ENCODE results near the gene NHSL2.
"Not testable (repeated sequence)": the region's sequence is repeated elsewhere in the genome, so short reads cannot be mapped to it uniquely, and the experiment has no call there.

NHSL2 gene

DNA sequence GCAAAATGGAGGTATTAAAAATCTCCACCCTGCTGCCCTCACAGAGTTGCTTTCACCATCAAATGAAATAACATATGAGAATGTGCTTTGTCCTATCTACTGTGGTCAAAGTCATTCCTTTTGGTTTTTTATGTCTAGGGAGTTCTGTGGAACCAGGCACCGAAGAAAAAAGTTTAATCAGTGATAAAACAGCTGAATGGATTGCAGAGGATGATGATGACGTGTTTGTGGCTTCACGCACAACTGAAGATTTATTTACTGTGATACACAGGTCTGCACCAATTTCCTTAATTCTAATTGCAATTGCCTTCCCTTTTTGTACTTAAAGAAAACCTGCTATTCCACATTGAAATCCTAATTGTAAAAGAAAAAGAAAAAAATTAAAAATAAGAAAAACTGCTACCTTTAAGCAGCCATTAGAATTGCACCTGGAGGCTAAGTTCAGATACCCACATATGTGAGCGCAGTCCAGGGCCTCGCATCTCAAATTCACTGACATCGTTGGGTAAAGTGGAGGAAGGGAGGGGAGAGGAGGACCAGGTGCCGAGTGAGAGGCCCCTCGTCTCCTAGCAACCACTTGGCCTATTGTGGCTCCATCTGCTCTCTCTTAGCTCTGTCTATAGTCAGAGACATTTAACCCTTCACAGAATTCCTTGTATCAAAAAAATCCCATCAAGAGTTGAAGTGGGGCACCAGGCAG lies 231.6 kb downstream of the NHSL2 start:
- H3K9ac ChIP-seq (ENCODE audit: low read length), result no peak overlapping the region
- H3K4me3 ChIP-seq (ENCODE audit: low read depth in 1 of 2, low read length in 2 of 2), result no peak overlapping the region
- H3K4me1 ChIP-seq (ENCODE audit: insufficient read depth, low read length), result no peaks in the 10 kb centered on the region
- peaks cover 0 to 8% of the 10 kb centered on the region in 2 donors for H3K27me3 ChIP-seq (ENCODE audit: control insufficient read depth in 1 of 2, insufficient read depth in 2 of 2, low read length in 2 of 2)
- no peaks in the 10 kb centered on the region for H3K9me3 ChIP-seq (ENCODE audit: low read length)
- H3K36me3 ChIP-seq (ENCODE audit: insufficient read depth, low read length), result peaks cover 19% of the 10 kb centered on the region
- no peak overlapping the region for H3K27ac ChIP-seq (ENCODE audit: low read depth, low read length)

GRCh38 chrX:72142794-72143608 lies 232.4 kb downstream of the NHSL2 start:
- Histone ChIP-seq H3K36me3 (ENCODE audit: insufficient read depth, low read length) (peaks cover 19% of the 10 kb centered on the region), H3K9me3 (ENCODE audit: low read length) (no peaks in the 10 kb centered on the region), H3K27me3 (ENCODE audit: control insufficient read depth in 1 of 2, insufficient read depth in 2 of 2, low read length in 2 of 2) (peaks cover 0 to 8% of the 10 kb centered on the region in 2 donors), H3K9ac (ENCODE audit: low read length) (no peak overlapping the region), H3K4me1 (ENCODE audit: insufficient read depth, low read length) (no peaks in the 10 kb centered on the region), H3K4me3 (ENCODE audit: low read depth in 1 of 2, low read length in 2 of 2) (no peak overlapping the region), H3K27ac (ENCODE audit: low read depth, low read length) (no peak overlapping the region)

- Histone ChIP-seq H3K9ac (ENCODE audit: low read length) (no peak overlapping the region), H3K36me3 (ENCODE audit: insufficient read depth, low read length) (peaks cover 17% of the 10 kb centered on the region), H3K9me3 (ENCODE audit: low read length) (no peaks in the 10 kb centered on the region), H3K4me1 (ENCODE audit: insufficient read depth, low read length) (no peaks in the 10 kb centered on the region), H3K27ac (ENCODE audit: low read depth, low read length) (no peak overlapping the region), H3K27me3 (ENCODE audit: control insufficient read depth in 1 of 2, insufficient read depth in 2 of 2, low read length in 2 of 2) (peaks cover 0 to 8% of the 10 kb centered on the region in 2 donors), H3K4me3 (ENCODE audit: low read depth in 1 of 2, low read length in 2 of 2) (no peak overlapping the region)
Observed at GRCh38 chrX:72143609-72143907, 232.9 kb downstream of the NHSL2 start.

- Histone ChIP-seq H3K9me3 (ENCODE audit: low read length) (no peaks in the 10 kb centered on the region), H3K4me1 (ENCODE audit: insufficient read depth, low read length) (no peaks in the 10 kb centered on the region), H3K4me3 (ENCODE audit: low read depth in 1 of 2, low read length in 2 of 2) (no peak overlapping the region), H3K27me3 (ENCODE audit: control insufficient read depth in 1 of 2, insufficient read depth in 2 of 2, low read length in 2 of 2) (no peaks in the 10 kb centered on the region), H3K9ac (ENCODE audit: low read length) (no peak overlapping the region), H3K36me3 (ENCODE audit: insufficient read depth, low read length) (peaks cover 5% of the 10 kb centered on the region), H3K27ac (ENCODE audit: low read depth, low read length) (no peak overlapping the region)
Observed at GRCh38 chrX:72145181-72145580, 234.5 kb downstream of the NHSL2 start.

DNA sequence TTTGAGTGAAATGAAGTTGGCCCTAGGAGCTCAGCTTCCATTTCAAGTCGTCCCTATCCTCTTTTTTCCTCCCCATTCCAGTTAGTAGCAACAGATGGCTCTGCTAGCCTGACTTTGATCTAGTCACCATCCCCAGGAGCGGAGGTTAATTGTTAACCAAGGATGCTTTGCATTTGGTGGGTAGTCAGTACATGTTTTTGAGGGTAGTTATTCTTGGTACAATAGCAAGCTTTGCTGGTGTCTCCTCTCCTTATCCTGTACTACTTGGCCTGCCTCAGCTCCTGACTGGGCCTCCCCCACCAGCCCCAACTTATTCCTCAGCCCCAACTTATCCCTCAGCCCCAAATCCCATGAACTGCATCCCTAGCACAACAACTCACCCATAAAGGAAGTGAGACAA lies 235.9 kb downstream of the NHSL2 start:
- no peaks in the 10 kb centered on the region for H3K9me3 ChIP-seq (ENCODE audit: low read length)
- no peak overlapping the region for H3K4me3 ChIP-seq (ENCODE audit: low read depth in 1 of 2, low read length in 2 of 2)
- no peaks in the 10 kb centered on the region for H3K4me1 ChIP-seq (ENCODE audit: insufficient read depth, low read length)
- H3K36me3 ChIP-seq (ENCODE audit: insufficient read depth, low read length), result no peaks in the 10 kb centered on the region
- H3K27ac ChIP-seq (ENCODE audit: low read depth, low read length), result no peak overlapping the region
- H3K27me3 ChIP-seq (ENCODE audit: control insufficient read depth in 1 of 2, insufficient read depth in 2 of 2, low read length in 2 of 2), result no peaks in the 10 kb centered on the region
- no peak overlapping the region for H3K9ac ChIP-seq (ENCODE audit: low read length)

DNA sequence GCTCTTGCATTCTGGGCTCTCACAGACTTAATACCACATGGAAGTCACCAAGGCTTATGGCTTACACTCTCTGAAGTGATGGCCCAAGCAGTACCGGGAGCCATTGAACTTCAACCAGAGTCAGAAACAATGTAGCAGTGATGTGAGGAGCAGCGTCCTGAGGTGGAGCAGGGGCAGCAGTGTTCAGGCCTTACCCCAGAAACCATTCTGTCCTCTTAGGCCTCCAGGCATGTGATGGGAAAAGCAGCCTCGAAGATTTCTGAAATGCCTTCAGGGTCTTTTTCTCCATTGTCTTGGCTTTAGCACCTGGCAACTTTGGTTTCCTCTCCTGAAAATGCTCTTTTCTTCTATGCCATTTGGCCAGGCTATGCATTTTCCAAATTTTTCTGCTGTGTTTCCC lies 248.1 kb downstream of the NHSL2 start:
- Histone ChIP-seq H3K4me3 (ENCODE audit: low read depth in 1 of 2, low read length in 2 of 2) (no peak overlapping the region), H3K27me3 (ENCODE audit: control insufficient read depth in 1 of 2, insufficient read depth in 2 of 2, low read length in 2 of 2) (no peaks in the 10 kb centered on the region), H3K36me3 (ENCODE audit: insufficient read depth, low read length) (no peaks in the 10 kb centered on the region), H3K4me1 (ENCODE audit: insufficient read depth, low read length) (no peaks in the 10 kb centered on the region), H3K9me3 (ENCODE audit: low read length) (no peaks in the 10 kb centered on the region), H3K27ac (ENCODE audit: low read depth, low read length) (no peak overlapping the region), H3K9ac (ENCODE audit: low read length) (no peak overlapping the region)

- Histone ChIP-seq H3K9ac (ENCODE audit: low read length) (no peak overlapping the region), H3K27ac (ENCODE audit: low read depth, low read length) (no peak overlapping the region), H3K27me3 (ENCODE audit: control insufficient read depth in 1 of 2, insufficient read depth in 2 of 2, low read length in 2 of 2) (no peaks in the 10 kb centered on the region), H3K36me3 (ENCODE audit: insufficient read depth, low read length) (no peaks in the 10 kb centered on the region), H3K4me3 (ENCODE audit: low read depth in 1 of 2, low read length in 2 of 2) (no peak overlapping the region), H3K4me1 (ENCODE audit: insufficient read depth, low read length) (no peaks in the 10 kb centered on the region), H3K9me3 (ENCODE audit: low read length) (no peaks in the 10 kb centered on the region)
Observed at GRCh38 chrX:72159769-72160168, 249.1 kb downstream of the NHSL2 start.

DNA sequence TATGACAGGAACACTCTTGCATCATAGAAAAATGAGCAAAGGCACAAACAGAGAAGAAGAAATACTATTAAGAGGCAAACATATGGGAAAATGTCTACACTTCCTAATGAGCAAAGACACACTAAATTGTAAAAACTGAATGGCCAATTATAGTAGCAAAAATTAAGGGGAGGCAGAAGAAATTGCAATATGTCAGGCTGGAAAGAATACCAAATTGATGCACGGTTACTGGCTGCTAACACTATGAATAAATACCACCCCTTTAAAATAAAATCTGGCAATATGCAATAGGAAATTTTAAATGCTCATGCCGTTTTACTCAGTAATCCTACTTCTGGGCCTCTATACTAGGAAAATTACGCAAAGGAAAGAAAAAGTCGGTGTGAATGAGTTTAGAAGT lies 254.9 kb downstream of the NHSL2 start:
- no peaks in the 10 kb centered on the region for H3K27me3 ChIP-seq (ENCODE audit: control insufficient read depth in 1 of 2, insufficient read depth in 2 of 2, low read length in 2 of 2)
- no peaks in the 10 kb centered on the region for H3K4me1 ChIP-seq (ENCODE audit: insufficient read depth, low read length)
- no peak overlapping the region for H3K27ac ChIP-seq (ENCODE audit: low read depth, low read length)
- no peak overlapping the region for H3K9ac ChIP-seq (ENCODE audit: low read length)
- no peaks in the 10 kb centered on the region for H3K36me3 ChIP-seq (ENCODE audit: insufficient read depth, low read length)
- H3K4me3 ChIP-seq (ENCODE audit: low read depth in 1 of 2, low read length in 2 of 2), result no peak overlapping the region
- no peaks in the 10 kb centered on the region for H3K9me3 ChIP-seq (ENCODE audit: low read length)

GRCh38 chrX:72169008-72169728 lies 258.5 kb downstream of the NHSL2 start:
- Histone ChIP-seq H3K27ac (ENCODE audit: low read depth, low read length) (no peak overlapping the region), H3K9ac (ENCODE audit: low read length) (no peak overlapping the region), H3K9me3 (ENCODE audit: low read length) (no peaks in the 10 kb centered on the region), H3K27me3 (ENCODE audit: control insufficient read depth in 1 of 2, insufficient read depth in 2 of 2, low read length in 2 of 2) (no peaks in the 10 kb centered on the region), H3K4me1 (ENCODE audit: insufficient read depth, low read length) (no peaks in the 10 kb centered on the region), H3K4me3 (ENCODE audit: low read depth in 1 of 2, low read length in 2 of 2) (no peak overlapping the region), H3K36me3 (ENCODE audit: insufficient read depth, low read length) (no peaks in the 10 kb centered on the region)

DNA sequence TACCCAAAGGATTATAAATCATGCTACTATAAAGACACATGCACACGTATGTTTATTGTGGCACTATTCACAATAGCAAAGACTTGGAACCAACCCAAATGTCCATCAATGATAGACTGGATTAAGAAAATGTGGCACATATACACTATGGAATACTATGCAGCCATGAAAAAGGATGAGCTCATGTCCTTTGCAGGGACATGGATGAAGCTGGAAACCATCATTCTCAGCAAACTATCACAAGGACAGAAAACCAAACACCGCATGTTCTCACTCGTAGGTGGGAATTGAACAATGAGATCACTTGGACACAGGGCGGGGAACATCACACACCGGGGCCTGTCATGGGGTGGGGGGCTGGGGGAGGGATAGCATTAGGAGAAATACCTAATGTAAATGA lies 265.6 kb downstream of the NHSL2 start:
- H3K4me3 ChIP-seq (ENCODE audit: low read depth in 1 of 2, low read length in 2 of 2); H3K9ac ChIP-seq (ENCODE audit: low read length); H3K27ac ChIP-seq (ENCODE audit: low read depth, low read length); H3K9me3 ChIP-seq (ENCODE audit: low read length); H3K27me3 ChIP-seq (ENCODE audit: control insufficient read depth in 1 of 2, insufficient read depth in 2 of 2, low read length in 2 of 2); H3K36me3 ChIP-seq (ENCODE audit: insufficient read depth, low read length); H3K4me1 ChIP-seq (ENCODE audit: insufficient read depth, low read length): not testable (repeated sequence)

- Histone ChIP-seq H3K9ac (ENCODE audit: low read length) (no peak overlapping the region), H3K4me3 (ENCODE audit: low read depth in 1 of 2, low read length in 2 of 2) (no peak overlapping the region)
Observed at GRCh38 chrX:72176981-72177380, 266.3 kb downstream of the NHSL2 start.

More at GRCh38 chrX:72176981-72177380, 266.3 kb downstream of the NHSL2 start:
- Histone ChIP-seq H3K36me3 (ENCODE audit: insufficient read depth, low read length) (no peaks in the 10 kb centered on the region), H3K27me3 (ENCODE audit: control insufficient read depth in 1 of 2, insufficient read depth in 2 of 2, low read length in 2 of 2) (no peaks in the 10 kb centered on the region), H3K27ac (ENCODE audit: low read depth, low read length) (no peak overlapping the region), H3K9me3 (ENCODE audit: low read length) (no peaks in the 10 kb centered on the region), H3K4me1 (ENCODE audit: insufficient read depth, low read length) (no peaks in the 10 kb centered on the region)
